ENCODE results near the gene EEF1AKMT2. TPM values are rescaled to one million over a fixed set of nuclear protein-coding genes. Genes with fewer than 3 reads are reported as not detected.
"Not testable (repeated sequence)": the region's sequence is repeated elsewhere in the genome, so short reads cannot be mapped to it uniquely, and the experiment has no call there.

EEF1AKMT2 gene
- total and polyA plus RNA-seq, 4 experiments from 2014 or later = 18.2 to 31.1 (median 22.1) TPM

GRCh38 chr10:124825702-124826101 is 34.0 kb upstream of the EEF1AKMT2 start:
- DNase-seq = no peak
- Mint-ChIP-seq H3K4me1 (no peaks in the 10 kb centered on the region), H3K27me3 (no peaks in the 10 kb centered on the region), H3K9me3 (no peaks in the 10 kb centered on the region), H3K4me3 (no peak overlapping the region), H3K27ac (no peak overlapping the region), H3K36me3 (peaks cover 33 to 55% of the 10 kb centered on the region in 2 donors)
- ChIA-PET CTCF (ENCODE audit: partially characterized antibody) (interaction anchor here (0.9 to 4.1 kb wide), 5 partner anchors 10 to 295 kb away, joined by 3 to 28 read pairs (median 8); no protein-coding TSS in a partner anchor), POLR2A (ENCODE audit: partially characterized antibody) (no interaction called here)
- H3K27me3 ChIP-seq (ENCODE audit: insufficient read depth, low read length) = no peaks in the 10 kb centered on the region
- H3K4me1 ChIP-seq (ENCODE audit: insufficient read depth, low read length) = no peaks in the 10 kb centered on the region
- no peak overlapping the region for H3K4me3 ChIP-seq (ENCODE audit: low read length in 2 of 2)
- intact Hi-C loops (cut with micrococcal nuclease) = no loop called here
- no peak overlapping the region for H3K27ac ChIP-seq (ENCODE audit: low read depth, low read length)
- H3K9me3 ChIP-seq (ENCODE audit: control insufficient read depth in 1 of 2, low read length in 2 of 2) = no peaks in the 10 kb centered on the region
- peaks cover 43% of the 10 kb centered on the region for H3K36me3 ChIP-seq (ENCODE audit: insufficient read depth, low read length)

- H3K4me1 Mint-ChIP-seq; H3K9me3 ChIP-seq (ENCODE audit: control insufficient read depth in 1 of 2, low read length in 2 of 2); DNase-seq; H3K27me3 Mint-ChIP-seq; POLR2A ChIA-PET (ENCODE audit: partially characterized antibody); H3K27me3 ChIP-seq (ENCODE audit: insufficient read depth, low read length); H3K4me3 ChIP-seq (ENCODE audit: low read length in 2 of 2); H3K4me1 ChIP-seq (ENCODE audit: insufficient read depth, low read length); H3K27ac ChIP-seq (ENCODE audit: low read depth, low read length); H3K4me3 Mint-ChIP-seq; intact Hi-C loops (cut with micrococcal nuclease); H3K9me3 Mint-ChIP-seq: not testable (repeated sequence)
- peaks cover 36% of the 10 kb centered on the region for H3K36me3 ChIP-seq (ENCODE audit: insufficient read depth, low read length)
- CTCF ChIA-PET (ENCODE audit: partially characterized antibody) = interaction anchor here (0.8 to 4.1 kb wide), 3 partner anchors 9 to 295 kb away, joined by 3 to 28 read pairs (median 4); no protein-coding TSS in a partner anchor
- H3K27ac Mint-ChIP-seq = peak overlapping the region in 3 of 7 donors; percentile 44 to 69 (median 50)
- peaks cover 31 to 50% of the 10 kb centered on the region in 2 donors for H3K36me3 Mint-ChIP-seq
Measured at GRCh38 chr10:124824932-124825331, 33.2 kb upstream of the EEF1AKMT2 start.

GRCh38 chr10:124824507-124824906 is 32.8 kb upstream of the EEF1AKMT2 start:
- POLR2A ChIA-PET (ENCODE audit: partially characterized antibody) = no interaction called here
- intact Hi-C loops (cut with micrococcal nuclease) = no loop called here

GRCh38 chr10:124821520-124821919 is 29.8 kb upstream of the EEF1AKMT2 start:
- Histone ChIP-seq H3K27me3 (ENCODE audit: insufficient read depth, low read length) (no peaks in the 10 kb centered on the region), H3K27ac (ENCODE audit: low read depth, low read length) (no peak overlapping the region), H3K9me3 (ENCODE audit: control insufficient read depth in 1 of 2, low read length in 2 of 2) (no peaks in the 10 kb centered on the region), H3K4me1 (ENCODE audit: insufficient read depth, low read length) (no peaks in the 10 kb centered on the region), H3K36me3 (ENCODE audit: insufficient read depth, low read length) (peaks cover 29% of the 10 kb centered on the region), H3K4me3 (ENCODE audit: low read length in 2 of 2) (no peak overlapping the region)
- no peaks in the 10 kb centered on the region for H3K9me3 Mint-ChIP-seq
- H3K4me3 Mint-ChIP-seq = no peak overlapping the region
- peak overlapping the region in 1 of 7 donors; percentile 43 for H3K27ac Mint-ChIP-seq
- H3K27me3 Mint-ChIP-seq = no peaks in the 10 kb centered on the region
- H3K36me3 Mint-ChIP-seq = peaks cover 35 to 54% of the 10 kb centered on the region in 2 donors
- CTCF ChIA-PET (ENCODE audit: partially characterized antibody) = no interaction called here
- H3K4me1 Mint-ChIP-seq = no peaks in the 10 kb centered on the region
- DNase-seq = no peak
- POLR2A ChIA-PET (ENCODE audit: partially characterized antibody) = no interaction called here
- intact Hi-C loops (cut with micrococcal nuclease) = no loop called here

More at GRCh38 chr10:124824507-124824906, 32.8 kb upstream of the EEF1AKMT2 start:
- Histone ChIP-seq H3K4me1 (ENCODE audit: insufficient read depth, low read length) (no peaks in the 10 kb centered on the region), H3K27me3 (ENCODE audit: insufficient read depth, low read length) (no peaks in the 10 kb centered on the region), H3K4me3 (ENCODE audit: low read length in 2 of 2) (no peak overlapping the region), H3K36me3 (ENCODE audit: insufficient read depth, low read length) (peaks cover 31% of the 10 kb centered on the region), H3K9me3 (ENCODE audit: control insufficient read depth in 1 of 2, low read length in 2 of 2) (no peaks in the 10 kb centered on the region), H3K27ac (ENCODE audit: low read depth, low read length) (no peak overlapping the region)
- peak overlapping the region in 3 of 7 donors; percentile 44 to 69 (median 50) for H3K27ac Mint-ChIP-seq
- no peaks in the 10 kb centered on the region for H3K27me3 Mint-ChIP-seq
- H3K36me3 Mint-ChIP-seq = peaks cover 29 to 47% of the 10 kb centered on the region in 2 donors
- H3K4me3 Mint-ChIP-seq = no peak overlapping the region
- DNase-seq = no peak
- CTCF ChIA-PET (ENCODE audit: partially characterized antibody) = interaction anchor here (0.8 to 4.1 kb wide), 3 partner anchors 8 to 294 kb away, joined by 3 to 28 read pairs (median 4); no protein-coding TSS in a partner anchor
- H3K4me1 Mint-ChIP-seq = no peaks in the 10 kb centered on the region
- no peaks in the 10 kb centered on the region for H3K9me3 Mint-ChIP-seq

- intact Hi-C loops (cut with micrococcal nuclease) = no loop called here
- H3K36me3 Mint-ChIP-seq = peaks cover 32 to 50% of the 10 kb centered on the region in 2 donors
Measured at GRCh38 chr10:124820121-124820520, 28.4 kb upstream of the EEF1AKMT2 start.

GRCh38 chr10:124802313-124802675 is 10.6 kb upstream of the EEF1AKMT2 start:
- peak overlapping the region; percentile 83 for H3K27ac ChIP-seq (ENCODE audit: low read depth, low read length)
- POLR2A ChIA-PET (ENCODE audit: partially characterized antibody) = interaction anchor here (1.0 to 3.9 kb wide), 6 partner anchors 10 to 341 kb away, joined by 3 to 40 read pairs (median 4); partner anchors contain the start of genes EEF1AKMT2 and LHPP
- peaks cover 14% of the 10 kb centered on the region for H3K4me1 ChIP-seq (ENCODE audit: insufficient read depth, low read length)
- peak overlapping the region; percentile 76 to 94 (median 90) for H3K27ac Mint-ChIP-seq
- peaks cover 12 to 20% (median 17%) of the 10 kb centered on the region in 4 donors for H3K4me1 Mint-ChIP-seq
- intact Hi-C loops (cut with micrococcal nuclease) = loop anchor here (5.0 kb wide), 1 partner anchor 1020 kb away; the partner anchor contains the start of genes BCCIP and UROS
- DNase-seq = peak in 2 of 5 donors; percentile 7 to 46
- H3K4me3 Mint-ChIP-seq = peak overlapping the region; percentile 87 to 98 (median 90)
- H3K9me3 Mint-ChIP-seq = peaks cover 0 to 2% (median 0%) of the 10 kb centered on the region in 8 donors
- H3K27me3 Mint-ChIP-seq = peaks cover 3% of the 10 kb centered on the region in 2 donors
- no peaks in the 10 kb centered on the region for H3K36me3 ChIP-seq (ENCODE audit: insufficient read depth, low read length)
- peaks cover 0 to 7% of the 10 kb centered on the region in 2 donors for H3K36me3 Mint-ChIP-seq
- H3K27me3 ChIP-seq (ENCODE audit: insufficient read depth, low read length) = no peaks in the 10 kb centered on the region
- H3K4me3 ChIP-seq (ENCODE audit: low read length in 2 of 2) = peak overlapping the region; percentile 76 to 78
- CTCF ChIA-PET (ENCODE audit: partially characterized antibody) = interaction anchor here (1.0 kb wide), 1 partner anchor 114 kb away, joined by 4 read pairs; no protein-coding TSS in a partner anchor
- no peaks in the 10 kb centered on the region for H3K9me3 ChIP-seq (ENCODE audit: control insufficient read depth in 1 of 2, low read length in 2 of 2)

More at GRCh38 chr10:124820121-124820520, 28.4 kb upstream of the EEF1AKMT2 start:
- Histone ChIP-seq H3K4me1 (ENCODE audit: insufficient read depth, low read length) (no peaks in the 10 kb centered on the region), H3K4me3 (ENCODE audit: low read length in 2 of 2) (no peak overlapping the region), H3K27me3 (ENCODE audit: insufficient read depth, low read length) (no peaks in the 10 kb centered on the region), H3K9me3 (ENCODE audit: control insufficient read depth in 1 of 2, low read length in 2 of 2) (no peaks in the 10 kb centered on the region), H3K27ac (ENCODE audit: low read depth, low read length) (no peak overlapping the region), H3K36me3 (ENCODE audit: insufficient read depth, low read length) (peaks cover 19% of the 10 kb centered on the region)
- no peaks in the 10 kb centered on the region for H3K4me1 Mint-ChIP-seq
- no peak overlapping the region for H3K27ac Mint-ChIP-seq
- no peaks in the 10 kb centered on the region for H3K27me3 Mint-ChIP-seq
- H3K9me3 Mint-ChIP-seq = no peaks in the 10 kb centered on the region
- CTCF ChIA-PET (ENCODE audit: partially characterized antibody) = no interaction called here
- no peak overlapping the region for H3K4me3 Mint-ChIP-seq
- DNase-seq = no peak
- POLR2A ChIA-PET (ENCODE audit: partially characterized antibody) = no interaction called here

GRCh38 chr10:124799211-124799610 is 7.5 kb upstream of the EEF1AKMT2 start:
- Histone ChIP-seq H3K27ac (ENCODE audit: low read depth, low read length) (no peak overlapping the region), H3K4me3 (ENCODE audit: low read length in 2 of 2) (no peak overlapping the region), H3K9me3 (ENCODE audit: control insufficient read depth in 1 of 2, low read length in 2 of 2) (no peaks in the 10 kb centered on the region), H3K4me1 (ENCODE audit: insufficient read depth, low read length) (peaks cover 14% of the 10 kb centered on the region), H3K36me3 (ENCODE audit: insufficient read depth, low read length) (no peaks in the 10 kb centered on the region), H3K27me3 (ENCODE audit: insufficient read depth, low read length) (no peaks in the 10 kb centered on the region)
- DNase-seq = no peak
- Mint-ChIP-seq H3K9me3 (peaks cover 0 to 2% (median 0%) of the 10 kb centered on the region in 8 donors), H3K4me1 (peaks cover 12 to 20% (median 17%) of the 10 kb centered on the region in 4 donors), H3K27ac (no peak overlapping the region), H3K27me3 (peaks cover 3% of the 10 kb centered on the region in 2 donors), H3K4me3 (peak overlapping the region in 1 of 8 donors; percentile 15), H3K36me3 (peaks cover 0 to 7% of the 10 kb centered on the region in 2 donors)
- ChIA-PET POLR2A (ENCODE audit: partially characterized antibody) (interaction anchor here (1.2 kb wide), 1 partner anchor 157 kb away, joined by 3 read pairs; no protein-coding TSS in a partner anchor), CTCF (ENCODE audit: partially characterized antibody) (no interaction called here)
- intact Hi-C loops (cut with micrococcal nuclease) = loop anchor here (10.0 kb wide), 1 partner anchor 1644 kb away; the partner anchor contains the start of gene BUB3
